NB4 (cell line): Measurements from ENCODE around the gene PPP1R37.

Experiments used
- POLR2A ChIP-seq: IDR thresholded peaks from 2 replicates; pipeline ENCODE4 v1.6.1; 2011; ENCODE audit warnings: mild to moderate bottlenecking; ENCODE audit not compliant: insufficient read length; ENCODE audit errors: extremely low read depth
- TF ChIP-seq, protein P1 (sequence below): IDR thresholded peaks from one replicate; pipeline ENCODE4 v1.5.1; 2012; ENCODE audit warnings: low read depth, low read length
- TF ChIP-seq, protein P2 (sequence below): IDR thresholded peaks from 2 replicates; pipeline ENCODE4 v1.6.1; 2011; ENCODE audit warnings: low read depth, low read length

DNA sequence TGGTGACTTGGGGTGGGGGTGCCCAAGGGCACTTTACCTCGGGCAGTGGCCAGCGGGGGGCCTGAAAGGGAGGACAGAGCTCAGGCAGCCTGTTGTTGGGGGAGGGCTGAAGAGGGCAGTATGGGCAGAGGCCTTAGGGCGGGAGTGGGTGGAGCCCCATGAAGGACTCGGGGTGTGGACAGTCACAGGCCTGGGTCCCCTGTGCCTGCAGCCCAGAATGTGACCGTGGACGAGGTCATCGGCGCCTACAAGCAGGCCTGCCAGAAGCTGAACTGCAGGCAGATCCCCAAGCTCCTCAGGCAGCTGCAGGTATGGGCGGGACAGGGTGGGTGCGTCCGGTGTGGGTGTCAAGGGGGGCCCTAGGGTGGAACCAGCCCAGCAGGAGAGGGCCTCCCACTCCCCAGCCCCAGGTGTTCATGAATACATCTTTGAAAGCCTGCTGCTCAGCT lies 45.3 kb downstream of the PPP1R37 start:
- no peak for TF ChIP-seq POLR2A
- TF ChIP-seq, protein P1, sequence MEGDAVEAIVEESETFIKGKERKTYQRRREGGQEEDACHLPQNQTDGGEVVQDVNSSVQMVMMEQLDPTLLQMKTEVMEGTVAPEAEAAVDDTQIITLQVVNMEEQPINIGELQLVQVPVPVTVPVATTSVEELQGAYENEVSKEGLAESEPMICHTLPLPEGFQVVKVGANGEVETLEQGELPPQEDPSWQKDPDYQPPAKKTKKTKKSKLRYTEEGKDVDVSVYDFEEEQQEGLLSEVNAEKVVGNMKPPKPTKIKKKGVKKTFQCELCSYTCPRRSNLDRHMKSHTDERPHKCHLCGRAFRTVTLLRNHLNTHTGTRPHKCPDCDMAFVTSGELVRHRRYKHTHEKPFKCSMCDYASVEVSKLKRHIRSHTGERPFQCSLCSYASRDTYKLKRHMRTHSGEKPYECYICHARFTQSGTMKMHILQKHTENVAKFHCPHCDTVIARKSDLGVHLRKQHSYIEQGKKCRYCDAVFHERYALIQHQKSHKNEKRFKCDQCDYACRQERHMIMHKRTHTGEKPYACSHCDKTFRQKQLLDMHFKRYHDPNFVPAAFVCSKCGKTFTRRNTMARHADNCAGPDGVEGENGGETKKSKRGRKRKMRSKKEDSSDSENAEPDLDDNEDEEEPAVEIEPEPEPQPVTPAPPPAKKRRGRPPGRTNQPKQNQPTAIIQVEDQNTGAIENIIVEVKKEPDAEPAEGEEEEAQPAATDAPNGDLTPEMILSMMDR = no peak
- TF ChIP-seq, protein P2, sequence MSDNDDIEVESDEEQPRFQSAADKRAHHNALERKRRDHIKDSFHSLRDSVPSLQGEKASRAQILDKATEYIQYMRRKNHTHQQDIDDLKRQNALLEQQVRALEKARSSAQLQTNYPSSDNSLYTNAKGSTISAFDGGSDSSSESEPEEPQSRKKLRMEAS = no peak
